ENCODE results near the gene MCUB.
"Not testable (repeated sequence)": the region's sequence is repeated elsewhere in the genome, so short reads cannot be mapped to it uniquely, and the experiment has no call there.

MCUB gene, protein sequence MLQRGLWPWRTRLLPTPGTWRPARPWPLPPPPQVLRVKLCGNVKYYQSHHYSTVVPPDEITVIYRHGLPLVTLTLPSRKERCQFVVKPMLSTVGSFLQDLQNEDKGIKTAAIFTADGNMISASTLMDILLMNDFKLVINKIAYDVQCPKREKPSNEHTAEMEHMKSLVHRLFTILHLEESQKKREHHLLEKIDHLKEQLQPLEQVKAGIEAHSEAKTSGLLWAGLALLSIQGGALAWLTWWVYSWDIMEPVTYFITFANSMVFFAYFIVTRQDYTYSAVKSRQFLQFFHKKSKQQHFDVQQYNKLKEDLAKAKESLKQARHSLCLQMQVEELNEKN

DNA sequence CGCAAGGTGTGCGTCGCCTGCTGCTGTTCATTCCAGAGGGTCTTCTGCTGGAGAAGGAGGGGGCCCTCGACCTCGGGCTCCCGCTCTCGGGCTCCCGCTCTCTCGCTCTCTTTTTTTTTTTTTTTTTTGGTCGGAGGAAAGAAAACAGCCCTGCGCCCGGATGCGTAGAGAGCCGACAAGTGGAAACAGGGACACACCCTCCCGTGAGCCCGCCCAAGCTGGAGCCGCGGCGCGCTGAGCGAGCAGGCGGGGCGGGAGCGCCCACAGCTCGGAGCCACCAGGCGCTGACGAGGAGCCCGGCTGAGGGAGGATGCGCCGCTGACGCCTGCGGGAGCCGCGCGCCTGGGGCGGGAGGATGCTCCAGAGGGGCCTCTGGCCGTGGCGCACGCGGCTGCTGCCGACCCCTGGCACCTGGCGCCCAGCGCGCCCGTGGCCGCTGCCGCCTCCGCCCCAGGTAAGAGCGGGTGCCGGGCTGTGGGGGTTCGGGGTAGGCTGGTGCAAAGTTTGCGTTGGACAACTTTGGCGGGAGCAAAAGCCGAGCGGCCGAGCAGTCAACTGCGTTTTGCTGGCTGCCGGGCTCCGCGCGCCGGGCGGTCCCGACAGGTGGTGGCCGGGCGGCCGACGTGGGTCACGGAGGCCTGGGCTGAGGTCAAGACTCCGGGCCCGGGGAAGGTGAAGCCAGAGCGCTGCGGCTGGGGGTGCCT is at the start of gene MCUB:
Gene MCUB, plus strand, starts transcription at position 264 of the 704 bp plus-strand sequence. Its CDS starts 92 bp downstream, at position 356.
- DNase-seq (ENCODE audit: low spot score), result peak; percentile 51

DNA sequence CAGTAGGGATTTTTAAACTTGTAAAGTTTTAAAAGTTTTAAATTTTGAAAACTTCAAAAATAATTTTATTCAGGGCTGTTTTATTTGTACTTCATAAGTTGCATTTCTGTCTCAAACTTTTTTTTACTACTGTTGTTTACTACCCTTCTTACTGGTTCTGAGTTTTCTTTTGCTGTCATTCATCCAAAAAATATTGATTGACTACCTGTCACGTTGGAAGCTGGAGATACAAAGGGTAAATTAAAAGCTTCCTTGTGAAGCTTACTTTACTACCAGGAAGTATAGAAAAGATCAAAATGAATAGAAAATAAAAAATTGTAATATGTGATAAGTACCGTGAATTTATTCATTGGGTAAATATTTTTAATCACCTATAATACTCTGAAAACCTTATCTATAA is 49.4 kb upstream of the MCUB start:
- no peak for DNase-seq (ENCODE audit: low spot score)

DNA sequence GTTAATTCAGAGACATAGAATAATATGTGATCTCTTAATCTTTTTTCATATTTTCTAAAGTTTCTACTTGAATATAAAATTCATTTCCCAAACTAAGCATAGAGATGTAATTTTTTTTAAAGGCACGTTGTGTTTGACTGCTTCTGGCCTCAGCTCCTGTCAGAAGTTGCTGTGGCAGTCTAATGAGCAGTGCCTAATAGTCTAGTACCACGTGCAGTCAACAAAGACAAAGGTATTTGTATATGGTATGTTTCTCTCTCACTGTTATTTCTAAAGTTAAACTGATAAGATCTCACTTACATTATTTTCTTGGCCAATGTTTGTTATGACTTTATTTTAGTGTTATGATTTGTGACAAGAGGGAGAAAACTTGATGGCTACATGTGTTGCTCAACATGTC is 48.6 kb upstream of the MCUB start:
- DNase-seq (ENCODE audit: low spot score), result no peak

DNA sequence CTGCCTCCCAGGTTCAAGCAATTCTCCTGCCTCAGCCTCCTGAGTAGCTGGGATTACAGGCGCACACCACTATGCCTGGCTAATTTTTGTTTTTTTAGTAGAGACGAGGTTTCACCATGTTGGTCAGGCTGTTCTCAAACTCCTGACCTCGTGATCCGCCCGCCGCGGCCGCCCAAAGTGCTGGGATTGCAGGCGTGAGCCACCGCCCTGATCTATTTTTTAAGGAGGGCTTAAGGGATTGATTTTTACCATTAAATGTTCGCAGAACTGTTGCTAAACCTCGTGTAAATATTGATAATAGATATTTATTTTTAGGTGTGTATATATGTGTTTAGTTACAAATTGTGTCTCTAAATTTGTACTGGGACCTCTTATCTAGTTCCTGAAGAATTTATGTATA is 46.7 kb upstream of the MCUB start:
- not testable (repeated sequence) for DNase-seq (ENCODE audit: low spot score)

DNA sequence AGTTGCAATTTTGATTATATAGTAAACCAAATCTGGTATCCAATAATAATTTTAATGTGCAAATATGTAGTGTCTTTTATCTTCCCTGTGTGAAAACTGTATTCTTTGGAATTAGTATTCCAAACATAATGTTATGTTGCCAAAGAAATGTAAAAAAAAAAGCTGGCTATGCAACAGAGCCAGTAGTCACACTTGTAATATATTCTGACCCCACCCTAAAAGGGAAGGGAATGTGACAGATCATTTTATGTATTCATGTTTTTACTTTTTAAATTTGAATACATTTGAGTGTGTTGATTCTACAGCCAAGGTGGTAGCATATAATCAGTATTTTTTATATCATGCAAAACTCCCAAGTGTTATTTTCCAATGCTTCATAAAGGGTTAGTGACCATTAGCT is 27.9 kb upstream of the MCUB start:
- DNase-seq (ENCODE audit: low spot score), result no peak

DNA sequence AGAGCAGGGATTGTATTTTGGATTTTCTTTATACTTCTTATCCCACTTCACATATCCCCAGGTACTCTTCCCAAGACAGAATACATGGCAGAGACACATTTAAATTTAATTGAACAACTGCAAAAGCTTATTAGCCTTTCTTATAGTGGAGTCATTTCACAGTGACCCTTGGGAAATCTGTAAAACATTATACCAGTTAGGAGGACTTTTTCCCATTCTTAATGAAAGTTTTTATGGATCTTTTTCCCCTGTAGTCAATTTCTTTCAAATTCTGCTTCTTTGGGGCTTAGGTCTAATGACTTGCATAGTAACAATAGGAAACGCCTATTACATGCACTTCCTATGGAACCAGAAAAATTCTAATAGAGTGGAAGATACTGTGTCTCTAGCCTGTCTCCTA is 14.6 kb upstream of the MCUB start:
- DNase-seq (ENCODE audit: low spot score), result no peak

DNA sequence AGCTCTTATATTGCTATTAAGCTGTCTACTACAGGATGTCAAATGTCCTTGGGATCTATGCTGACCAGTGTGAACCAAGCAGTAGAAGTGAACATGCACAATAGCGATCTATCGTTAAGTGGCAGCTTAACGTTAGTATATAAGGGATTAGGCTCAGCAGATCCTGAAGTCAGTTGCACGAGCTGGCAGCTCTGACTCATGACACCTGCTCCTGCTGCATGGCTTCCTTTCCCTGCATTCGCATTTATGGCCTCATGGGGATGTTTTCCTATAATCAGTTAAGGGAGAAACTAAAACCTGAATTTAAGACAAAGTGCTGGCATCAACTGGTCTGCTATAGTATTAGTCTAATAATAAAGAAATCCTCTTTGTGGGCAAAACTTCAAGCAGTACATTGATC is 12.7 kb upstream of the MCUB start:
- no peak for DNase-seq (ENCODE audit: low spot score)

DNA sequence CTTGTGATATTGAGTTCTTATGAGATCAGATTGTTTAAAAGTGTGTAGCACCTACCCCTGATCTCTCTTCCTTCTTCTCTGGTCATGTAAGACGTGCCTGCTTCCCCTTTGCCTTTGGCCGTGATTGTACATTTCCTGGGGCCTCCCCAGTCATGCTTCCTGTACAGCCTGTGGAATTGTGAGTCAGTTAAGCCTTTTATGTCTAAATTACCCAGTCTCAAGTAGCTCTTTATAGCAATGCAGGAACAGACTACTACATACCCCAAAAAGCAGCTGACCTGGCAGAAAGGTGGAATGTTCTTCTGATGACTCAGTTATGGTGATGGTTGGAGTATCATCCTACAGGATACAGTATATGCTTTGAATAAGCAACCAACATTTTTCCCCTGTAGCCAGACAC is 11.4 kb upstream of the MCUB start:
- peak; percentile 29 for DNase-seq (ENCODE audit: low spot score)

DNA sequence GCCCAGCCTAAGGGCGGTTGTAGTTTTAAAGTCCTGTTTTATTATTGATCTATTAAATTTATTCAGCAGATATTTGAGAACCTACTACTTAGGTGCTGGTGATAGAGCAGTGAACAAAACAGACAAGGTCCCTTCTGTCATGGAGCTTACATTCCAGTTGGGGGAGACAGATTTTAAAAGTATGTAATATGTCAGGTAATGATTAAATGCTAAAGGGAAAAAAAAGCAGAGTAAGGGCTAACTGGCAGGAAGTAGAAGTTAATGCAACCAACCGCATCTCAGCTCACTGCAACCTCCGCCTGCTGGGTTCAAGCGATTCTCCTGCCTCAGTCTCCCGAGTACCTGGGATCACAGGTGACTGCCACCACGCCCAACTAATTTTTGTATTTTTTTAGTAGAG is 7.8 kb upstream of the MCUB start:
- DNase-seq (ENCODE audit: low spot score), result no peak

DNA sequence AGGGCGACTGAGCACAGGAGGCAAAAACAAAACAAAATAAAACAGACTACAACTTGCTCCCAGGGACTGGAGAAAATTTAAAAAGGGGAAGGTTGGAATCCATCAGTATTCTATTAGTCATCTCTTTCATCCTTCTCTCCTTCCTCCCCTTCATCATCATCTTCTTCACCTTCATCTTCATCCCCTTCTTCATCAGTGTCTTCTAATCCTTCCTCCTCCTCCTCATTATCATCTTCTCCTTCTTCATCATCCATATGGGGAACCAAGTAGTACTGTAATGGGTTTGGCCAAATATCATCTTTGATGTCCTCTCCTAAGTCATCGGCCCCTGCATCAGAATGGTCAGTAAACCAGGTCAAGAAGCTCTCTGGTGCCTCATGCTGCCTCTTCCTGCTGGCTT is 6.9 kb upstream of the MCUB start:
- DNase-seq (ENCODE audit: low spot score), result no peak

DNA sequence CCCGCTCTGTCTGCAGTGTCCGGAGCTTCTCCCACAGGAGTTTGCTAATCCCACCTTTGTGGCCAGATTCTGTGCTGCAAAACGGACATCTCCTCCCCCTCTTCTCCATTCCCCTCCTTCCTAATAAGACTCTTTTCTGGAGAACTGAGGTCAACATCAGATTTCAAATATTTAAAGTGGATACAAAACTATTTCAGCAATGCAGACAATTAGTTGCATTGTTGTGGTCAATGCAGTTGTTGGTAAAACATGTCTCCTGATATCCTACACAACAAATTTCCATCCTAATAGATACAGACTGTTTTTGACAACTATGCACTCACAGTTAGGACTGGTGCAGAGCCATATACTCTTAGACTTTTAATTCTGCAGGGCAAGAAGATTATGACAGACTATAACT is 5.1 kb upstream of the MCUB start:
- DNase-seq (ENCODE audit: low spot score), result no peak

DNA sequence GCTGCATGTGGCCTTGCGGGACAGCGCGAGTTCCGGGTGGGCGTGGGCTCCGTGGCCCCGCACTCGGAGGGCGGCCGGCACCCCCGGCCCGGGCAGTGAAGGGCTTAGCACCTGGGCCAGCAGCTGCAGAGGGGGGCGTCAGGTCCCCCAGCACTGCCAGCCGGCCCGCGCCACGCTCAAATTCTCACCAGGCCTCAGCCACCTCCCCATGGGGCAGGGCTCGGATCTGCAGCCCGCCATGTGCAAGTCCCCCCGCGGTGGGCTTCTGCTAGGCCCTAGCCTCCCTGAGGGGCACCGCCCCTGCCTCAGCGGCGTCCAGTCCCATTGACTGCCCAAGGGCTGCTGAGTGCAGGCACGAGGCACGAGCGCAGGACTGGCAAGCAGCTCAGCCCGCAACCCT is 2.6 kb upstream of the MCUB start:
- no peak for DNase-seq (ENCODE audit: low spot score)

DNA sequence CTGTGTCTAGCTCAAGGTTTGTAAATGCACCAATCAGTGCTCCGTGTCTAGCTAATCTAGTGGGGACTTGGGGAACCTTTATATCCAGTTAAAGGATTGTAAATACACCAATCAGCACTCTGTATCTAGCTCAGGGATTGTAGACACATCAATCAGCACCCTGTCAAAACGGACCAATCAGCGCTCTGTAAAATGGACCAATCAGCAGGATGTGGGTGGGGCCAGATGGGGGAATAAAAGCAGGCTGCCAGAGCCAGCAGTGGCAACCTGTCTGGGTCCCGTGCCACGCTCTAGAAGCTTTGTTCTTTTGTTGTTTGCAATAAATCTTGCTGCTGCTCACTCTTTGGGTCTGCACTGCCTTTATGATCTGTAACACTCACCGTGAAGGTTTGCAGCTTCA is 2.0 kb upstream of the MCUB start:
- not testable (repeated sequence) for DNase-seq (ENCODE audit: low spot score)

DNA sequence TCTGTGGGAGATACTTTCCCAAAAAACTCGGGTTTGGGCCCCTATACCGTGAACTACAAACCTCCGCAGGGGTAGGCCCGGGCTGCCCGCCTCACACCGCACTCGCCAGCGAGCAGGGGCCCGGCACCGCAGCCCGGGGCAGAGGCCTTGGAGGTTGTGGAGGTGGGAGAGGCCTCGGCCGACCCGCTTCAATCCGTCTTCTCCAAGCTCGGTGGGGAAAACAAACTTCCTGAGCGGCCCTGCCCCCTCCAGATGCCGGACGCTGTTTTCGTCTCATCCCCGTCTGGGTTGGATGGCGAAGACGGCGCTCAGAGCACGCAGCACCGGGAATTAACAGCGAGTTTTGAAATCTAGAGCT is 442 bp upstream of the MCUB start:
- no peak for DNase-seq (ENCODE audit: low spot score)

DNA sequence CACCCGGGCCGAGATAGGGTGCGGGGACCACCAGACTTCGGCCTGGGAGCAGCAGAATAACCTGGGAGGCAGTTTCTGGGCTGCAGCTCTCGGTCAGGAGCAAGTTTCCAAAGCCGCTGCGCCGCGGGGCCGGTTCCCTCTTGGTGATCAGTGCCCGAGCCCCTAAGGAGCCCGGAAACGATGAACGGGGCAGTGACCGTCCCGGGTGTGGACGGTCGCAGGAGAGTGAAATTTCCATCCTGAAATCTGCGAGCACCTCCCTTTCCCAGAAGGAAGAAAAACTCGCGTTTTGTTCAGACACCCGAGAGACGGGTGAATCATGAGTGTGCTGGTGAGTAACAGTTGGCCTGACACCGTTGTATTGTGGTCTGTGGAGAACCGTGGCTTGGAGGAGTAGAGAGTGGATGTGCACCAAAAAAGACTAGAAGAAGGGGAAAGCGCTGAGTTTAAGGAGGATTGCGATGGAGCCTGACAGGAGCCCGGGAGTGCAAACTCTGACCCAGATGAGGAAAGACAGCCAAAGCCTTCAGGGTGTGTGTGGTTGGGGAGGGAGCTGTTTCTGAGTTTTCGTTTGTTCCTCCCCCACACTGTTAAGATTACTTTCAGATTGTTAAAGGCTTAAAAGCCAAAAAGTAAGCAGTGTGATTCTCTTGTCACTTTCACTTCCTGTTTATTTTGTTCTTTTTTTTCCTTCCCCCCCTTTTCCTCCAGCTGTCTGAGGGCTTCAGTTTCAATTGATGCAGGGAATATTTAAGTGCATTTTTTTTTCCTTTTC is 828 bp downstream of the MCUB start:
- DNase-seq (ENCODE audit: low spot score), result peak; percentile 57

DNA sequence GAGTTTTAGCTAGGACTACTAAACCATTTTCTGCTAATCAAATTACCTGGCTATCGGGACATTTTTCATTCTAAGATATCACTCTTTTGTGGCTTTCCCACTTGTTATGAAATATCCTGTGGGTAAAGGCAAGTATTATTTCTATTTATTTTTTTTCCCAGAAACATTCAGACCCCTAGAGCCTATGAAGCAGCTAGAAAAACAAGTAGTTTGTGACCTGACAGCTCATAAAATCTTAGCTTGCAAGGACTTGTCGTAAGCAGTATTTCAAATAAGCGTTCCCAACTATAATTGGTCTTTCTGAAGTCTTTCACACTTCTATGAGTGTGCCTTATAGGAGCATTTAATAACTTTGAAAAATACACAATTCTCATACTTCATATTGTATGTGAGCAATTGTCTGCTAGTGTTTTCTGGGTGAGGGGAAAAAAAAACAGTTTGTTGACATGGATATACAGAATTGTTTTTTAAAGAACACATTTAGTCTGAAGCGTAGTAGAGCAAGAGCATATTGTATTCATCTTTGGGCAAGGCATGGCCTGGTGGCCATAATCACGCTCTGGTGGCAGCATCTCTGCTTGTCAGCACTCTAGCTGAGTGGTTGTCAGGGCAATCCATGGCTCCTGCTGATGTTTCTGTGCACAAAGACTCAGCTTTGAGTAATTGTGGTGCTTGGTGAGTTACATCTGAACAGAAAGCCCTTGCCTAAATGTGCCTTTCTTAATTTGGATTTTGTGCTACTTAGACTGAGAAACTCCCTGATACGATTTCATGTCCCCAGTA is 2.6 kb downstream of the MCUB start:
- DNase-seq (ENCODE audit: low spot score), result peak; percentile 33

DNA sequence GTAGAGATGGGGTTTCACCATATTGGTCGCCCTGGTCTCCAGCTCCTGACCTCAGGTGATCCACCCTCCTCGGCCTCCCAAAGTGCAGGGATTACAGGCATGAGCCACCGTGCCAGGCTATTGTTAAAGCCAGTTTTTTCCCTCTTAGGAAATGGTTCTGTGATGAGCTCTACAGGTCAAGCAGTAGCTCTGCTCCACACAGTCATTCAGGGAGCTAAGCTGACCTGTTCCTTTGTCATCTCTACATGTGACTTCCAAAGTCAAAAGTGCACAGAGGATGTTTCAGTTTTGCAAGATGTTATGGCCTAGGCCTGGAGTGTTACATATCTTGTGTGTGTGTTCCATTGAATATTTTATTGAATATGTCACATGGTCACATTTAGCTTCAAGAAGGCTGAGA is 11.4 kb downstream of the MCUB start:
- DNase-seq (ENCODE audit: low spot score), result no peak

DNA sequence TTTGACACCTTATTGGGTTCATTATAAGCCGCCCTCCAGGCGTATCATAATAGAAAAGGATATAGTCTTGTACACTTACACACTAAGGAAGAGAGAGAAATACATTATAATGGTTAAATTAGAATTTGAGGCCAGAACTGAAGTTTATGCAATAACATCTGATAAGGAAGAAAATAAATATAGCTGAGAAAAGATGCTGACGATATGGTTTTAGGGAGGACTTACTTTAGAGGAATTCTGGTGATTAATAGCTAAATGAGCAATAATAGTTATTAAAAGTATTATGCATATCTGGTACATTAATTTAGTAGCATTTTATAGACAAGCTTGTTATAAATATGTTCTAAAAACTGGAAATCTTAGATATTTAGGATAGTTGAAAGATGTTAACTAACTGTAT is 12.1 kb downstream of the MCUB start:
- DNase-seq (ENCODE audit: low spot score), result no peak

DNA sequence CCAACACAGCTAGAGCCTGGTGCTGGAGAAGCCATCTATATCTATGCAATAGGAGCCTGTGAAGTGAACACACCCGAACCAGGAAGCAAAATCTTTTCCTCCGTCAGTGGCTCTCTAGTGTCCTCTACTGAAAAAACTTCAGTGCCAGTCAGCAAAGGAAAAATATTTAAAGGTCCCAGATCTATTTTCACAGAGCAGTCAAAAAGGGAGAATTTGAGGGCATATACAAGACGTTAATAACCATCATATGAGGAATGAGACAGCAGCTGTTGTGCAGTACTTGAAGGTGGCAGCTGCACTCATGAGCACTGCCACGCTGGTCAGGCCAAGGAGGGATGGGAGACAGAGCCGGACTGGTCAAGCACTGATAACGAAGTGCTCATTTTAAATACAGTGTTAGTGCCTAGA is 14.4 kb downstream of the MCUB start:
- DNase-seq (ENCODE audit: low spot score), result no peak

DNA sequence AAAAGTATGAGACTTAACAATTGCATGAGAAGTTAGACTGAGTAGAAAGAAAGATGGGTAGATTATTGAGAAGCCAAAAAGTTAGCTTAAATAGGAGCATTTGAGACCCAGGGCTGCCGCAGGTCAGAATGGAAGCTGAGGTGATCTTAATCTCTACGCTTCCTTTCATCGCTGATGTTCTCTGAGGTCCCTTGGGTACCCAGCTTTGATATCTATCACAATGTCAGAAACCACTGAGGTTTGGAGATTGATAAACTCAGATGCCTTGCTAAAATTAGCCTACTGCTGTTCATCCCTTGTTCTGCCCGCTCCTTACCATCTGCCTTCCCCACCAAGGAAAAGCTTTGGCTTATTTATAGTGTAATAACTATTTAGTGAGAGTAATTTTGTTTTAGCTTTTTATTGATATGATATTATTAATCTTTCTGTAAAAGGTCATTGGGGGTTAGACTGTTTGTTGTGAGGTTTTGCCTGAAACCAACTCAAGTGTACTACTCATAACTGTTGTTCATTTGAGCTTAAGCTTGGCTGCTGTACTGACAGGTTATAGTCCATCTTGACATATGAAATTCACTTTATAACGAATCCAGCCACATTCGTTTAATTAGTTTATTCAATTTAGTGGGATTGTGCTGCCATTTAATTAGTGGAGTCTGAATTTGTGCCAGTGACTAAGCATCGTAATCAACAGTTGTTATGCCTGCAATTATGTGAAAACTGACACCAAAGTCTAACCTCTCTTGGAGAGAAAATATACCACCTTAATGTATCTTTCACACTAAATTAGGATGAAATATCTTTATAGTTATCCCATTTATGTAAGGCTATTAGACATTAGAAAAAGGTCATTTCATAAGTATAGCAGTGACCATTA is 15.1 kb downstream of the MCUB start:
- DNase-seq (ENCODE audit: low spot score), result no peak

DNA sequence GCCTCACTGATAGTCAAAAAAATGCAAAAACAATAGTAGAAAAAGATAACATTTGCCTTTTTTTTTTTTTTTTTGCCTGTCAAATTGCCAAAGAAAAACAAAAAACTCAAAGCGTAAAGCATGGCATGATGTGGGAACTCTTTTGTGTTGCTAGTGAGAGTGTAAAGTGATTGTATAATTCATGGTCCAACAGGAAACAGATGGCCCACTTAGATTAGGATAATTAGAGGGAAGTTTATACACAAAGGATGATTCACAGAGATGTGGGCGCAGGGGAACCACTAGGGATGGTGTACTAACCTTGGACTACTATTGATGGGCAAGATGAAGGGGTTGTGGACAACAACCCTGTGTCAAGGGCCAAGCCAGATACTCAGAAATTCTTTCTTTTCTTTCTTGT is 16.4 kb downstream of the MCUB start:
- no peak for DNase-seq (ENCODE audit: low spot score)

All from pons (tissue), 1 donor.